Activated CD8-positive, alpha-beta memory T cell treated with anti-CD3 and anti-CD28 coated beads for 48 hours (primary cell): ENCODE results near the gene FRZB.
"Not testable (repeated sequence)": the region's sequence is repeated elsewhere in the genome, so short reads cannot be mapped to it uniquely, and the experiment has no call there.

Experiments used
- DNase-seq, 3 experiments: peaks; one replicate each; pipeline ENCODE4 v3.0.0-alpha.2; 2020; ENCODE audit warnings: low read depth in 2 of 3, low spot score in 2 of 3

Gene FRZB, protein sequence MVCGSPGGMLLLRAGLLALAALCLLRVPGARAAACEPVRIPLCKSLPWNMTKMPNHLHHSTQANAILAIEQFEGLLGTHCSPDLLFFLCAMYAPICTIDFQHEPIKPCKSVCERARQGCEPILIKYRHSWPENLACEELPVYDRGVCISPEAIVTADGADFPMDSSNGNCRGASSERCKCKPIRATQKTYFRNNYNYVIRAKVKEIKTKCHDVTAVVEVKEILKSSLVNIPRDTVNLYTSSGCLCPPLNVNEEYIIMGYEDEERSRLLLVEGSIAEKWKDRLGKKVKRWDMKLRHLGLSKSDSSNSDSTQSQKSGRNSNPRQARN

GRCh38 chr2:182866461-182867406, at the start of gene FRZB:
FRZB (minus strand) TSS chr2:182866637; CDS start chr2:182866552, 85 bp downstream.
- DNase-seq, result no peak

- DNase-seq, result no peak
Observed at GRCh38 chr2:182915369-182916326, 49.2 kb upstream of the FRZB start.

- DNase-seq, result no peak
Observed at GRCh38 chr2:182914852-182915251, 48.4 kb upstream of the FRZB start.

DNA sequence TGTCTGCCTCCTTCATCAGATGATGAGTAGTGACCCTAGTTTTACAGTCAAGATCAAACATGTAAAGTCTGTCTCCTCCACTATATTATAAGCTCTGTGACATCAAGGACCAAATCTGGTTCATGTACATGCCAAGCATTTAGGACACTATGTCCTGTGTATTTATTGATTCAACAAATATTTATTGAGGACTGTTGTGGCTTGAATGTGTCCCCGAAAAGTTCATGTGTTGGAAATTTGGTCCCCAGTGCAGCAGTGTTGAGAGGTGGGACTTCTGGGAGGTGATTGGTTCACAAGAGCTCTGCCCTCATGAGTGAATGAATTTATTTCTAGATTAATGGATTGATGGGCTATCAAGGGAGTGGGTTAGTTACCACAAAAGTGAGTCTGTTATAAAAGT, 46.6 kb upstream of the FRZB start:
- DNase-seq, result no peak

DNA sequence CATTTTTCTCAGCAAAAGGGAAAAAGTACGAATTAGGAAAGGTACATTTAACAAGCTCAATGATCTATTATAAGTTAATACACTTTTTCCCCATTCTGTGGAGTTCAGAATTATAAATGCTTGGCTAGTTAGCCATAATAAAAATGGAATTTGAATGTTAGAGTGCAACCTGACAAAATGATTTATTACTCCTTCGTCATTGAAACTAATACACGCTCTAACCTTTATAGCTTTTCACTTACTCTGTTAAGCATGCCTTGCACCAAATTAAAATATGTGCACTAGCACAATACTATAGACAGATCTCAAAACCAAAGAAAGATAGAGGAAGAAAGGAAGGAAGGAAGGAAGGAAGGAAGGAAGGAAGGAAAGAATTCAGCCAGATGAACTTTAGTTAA, 46.1 kb upstream of the FRZB start:
- no peak for DNase-seq

DNA sequence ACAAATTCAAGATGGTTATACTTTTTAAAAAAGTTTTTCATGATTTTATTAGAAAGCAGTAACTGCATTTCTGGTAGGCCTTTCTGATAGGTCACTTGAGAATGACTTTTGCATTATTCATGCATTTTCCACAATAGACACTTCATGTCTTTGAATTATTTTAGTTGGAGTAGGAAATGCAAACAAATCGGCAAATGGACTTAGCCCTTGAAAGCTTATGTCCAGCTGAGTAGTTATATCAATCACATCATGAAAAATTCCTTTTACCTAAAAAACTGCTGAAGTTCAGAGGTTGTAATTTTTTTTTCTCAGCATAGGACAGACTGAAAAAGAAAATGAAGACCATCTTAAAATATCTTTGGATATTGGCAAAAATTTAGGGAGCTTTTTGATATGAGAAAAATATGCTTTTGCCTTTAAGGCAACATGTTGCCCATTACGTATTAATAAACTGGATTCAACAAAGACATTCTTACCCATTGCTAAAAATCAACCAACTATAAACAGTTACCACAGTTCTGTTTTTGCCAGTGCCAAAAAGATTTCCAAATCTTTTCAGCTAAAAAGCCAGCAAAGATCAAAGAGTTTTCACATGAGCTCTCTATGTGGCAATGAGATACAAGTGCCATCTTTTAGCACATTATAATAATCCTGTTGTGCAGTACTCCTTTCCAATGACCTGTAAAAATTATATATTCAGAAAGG, 45.5 kb upstream of the FRZB start:
- DNase-seq, result no peak

DNA sequence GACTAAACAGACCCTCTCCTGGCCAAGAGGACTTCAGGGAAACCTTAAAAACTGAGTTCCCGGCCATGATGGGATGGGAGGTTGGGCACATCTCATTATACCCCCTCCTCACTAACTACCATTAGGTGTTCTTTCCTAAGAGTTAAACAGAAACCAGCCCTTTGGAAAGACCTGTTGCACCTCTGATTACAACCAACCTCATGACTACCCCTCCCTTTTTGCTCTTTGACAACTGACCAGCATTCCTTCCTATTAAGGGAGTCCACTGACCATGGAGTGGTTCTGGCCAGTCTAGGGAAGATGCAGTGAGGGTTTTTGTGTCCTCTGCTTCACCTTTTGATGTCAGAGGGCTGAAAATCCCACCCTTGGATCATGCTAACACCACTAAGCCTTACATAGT, 44.5 kb upstream of the FRZB start:
- no peak for DNase-seq

GRCh38 chr2:182907081-182907830, 40.8 kb upstream of the FRZB start:
- DNase-seq, result no peak

DNA sequence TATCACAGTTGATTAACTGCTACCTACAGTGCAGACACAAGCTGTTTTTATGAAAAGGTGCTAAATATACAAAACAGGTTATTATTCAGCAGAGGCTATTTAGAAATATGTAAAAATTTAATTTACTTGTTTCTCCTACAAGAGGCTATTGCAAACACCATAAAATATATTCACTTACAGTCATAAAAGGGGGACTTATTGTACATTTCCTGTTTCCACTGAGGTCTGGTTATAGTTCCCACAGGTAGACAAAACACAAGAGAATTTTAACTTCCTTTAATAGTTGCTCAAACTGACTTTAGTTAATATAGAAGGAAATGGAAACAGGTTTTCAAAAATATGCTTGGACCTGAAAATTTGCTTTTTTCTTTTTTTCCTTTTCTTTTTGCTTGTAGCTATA, 40.0 kb upstream of the FRZB start:
- DNase-seq, result no peak

- no peak for DNase-seq
Observed at GRCh38 chr2:182904844-182905243, 38.4 kb upstream of the FRZB start.

DNA sequence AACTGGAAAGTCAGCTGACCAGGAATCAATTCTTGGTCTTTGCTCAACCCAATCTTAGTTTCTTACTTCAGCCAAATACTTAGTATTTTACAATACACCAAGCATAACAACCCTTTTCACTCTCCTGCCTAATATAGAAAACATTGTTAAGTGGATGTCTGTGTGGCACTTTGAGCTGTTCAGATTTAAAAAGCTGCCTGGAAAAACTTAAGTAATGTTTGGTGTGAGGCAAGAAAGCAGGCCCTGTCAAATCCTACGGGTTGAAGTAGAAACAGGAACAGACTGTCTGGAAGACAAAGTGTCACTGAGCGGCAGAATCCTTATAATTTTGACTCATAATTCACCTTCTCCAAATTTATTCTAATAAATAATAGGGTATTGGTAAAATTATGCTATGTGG, 37.1 kb upstream of the FRZB start:
- no peak for DNase-seq

DNA sequence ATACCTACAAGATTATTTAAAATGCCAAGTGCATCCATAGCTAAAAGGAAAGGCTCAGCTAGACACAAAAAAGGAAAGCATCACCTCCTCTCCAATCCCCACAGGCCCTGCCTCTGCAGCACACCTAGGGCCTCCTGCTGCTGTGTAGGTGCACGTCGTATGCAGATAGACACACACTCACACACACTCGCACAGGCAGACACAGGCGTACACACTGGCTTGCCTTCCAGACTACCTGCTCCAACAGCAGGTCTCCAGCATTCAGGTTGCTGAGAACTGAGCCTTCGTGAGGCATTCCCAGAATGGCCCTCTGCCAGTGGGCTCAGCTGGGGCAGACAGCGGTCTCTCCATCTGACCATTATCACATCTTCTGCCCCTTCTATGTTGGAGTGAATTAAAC, 35.3 kb upstream of the FRZB start:
- no peak for DNase-seq

- no peak for DNase-seq
Observed at GRCh38 chr2:182898718-182899117, 32.3 kb upstream of the FRZB start.

DNA sequence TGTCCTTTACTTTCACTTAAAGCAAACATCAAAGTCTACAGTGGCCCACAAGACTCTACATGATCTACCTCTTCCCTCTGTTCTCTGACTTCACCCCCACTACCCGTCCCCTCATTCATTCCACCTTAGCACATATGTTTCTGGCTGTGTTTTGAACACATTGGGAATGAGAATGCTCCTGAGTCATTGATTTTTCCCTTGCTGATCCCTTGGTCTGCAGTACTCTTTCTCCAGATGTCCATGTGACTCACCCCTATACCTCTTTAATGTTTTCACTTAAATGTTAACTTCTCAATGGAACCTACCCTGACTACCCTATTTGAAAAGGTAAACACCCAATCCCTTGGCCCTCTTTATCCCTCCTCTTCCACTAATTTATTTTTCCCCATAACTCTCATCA, 30.7 kb upstream of the FRZB start:
- no peak for DNase-seq

DNA sequence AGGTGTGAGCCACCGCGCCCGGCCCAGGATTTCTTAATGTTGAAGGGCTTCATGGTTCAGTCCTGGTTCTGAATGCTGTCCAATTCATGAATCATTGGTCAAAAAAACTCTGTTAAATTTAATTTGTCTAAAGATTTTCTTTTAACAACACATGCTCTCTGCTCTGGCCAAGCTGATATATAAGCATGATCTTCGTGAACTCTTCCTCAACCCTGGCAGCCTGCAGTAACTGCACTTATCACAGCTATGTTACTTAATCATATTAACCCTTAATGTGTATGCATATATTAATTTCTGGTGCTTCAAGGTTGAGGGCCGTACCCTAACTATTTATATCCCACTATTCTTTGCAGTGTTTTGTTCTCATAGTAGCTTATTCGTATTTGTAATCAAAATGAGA, 29.4 kb upstream of the FRZB start:
- no peak for DNase-seq

- no peak for DNase-seq
Observed at GRCh38 chr2:182895169-182895568, 28.7 kb upstream of the FRZB start.

- DNase-seq, result no peak
Observed at GRCh38 chr2:182894174-182894573, 27.7 kb upstream of the FRZB start.

DNA sequence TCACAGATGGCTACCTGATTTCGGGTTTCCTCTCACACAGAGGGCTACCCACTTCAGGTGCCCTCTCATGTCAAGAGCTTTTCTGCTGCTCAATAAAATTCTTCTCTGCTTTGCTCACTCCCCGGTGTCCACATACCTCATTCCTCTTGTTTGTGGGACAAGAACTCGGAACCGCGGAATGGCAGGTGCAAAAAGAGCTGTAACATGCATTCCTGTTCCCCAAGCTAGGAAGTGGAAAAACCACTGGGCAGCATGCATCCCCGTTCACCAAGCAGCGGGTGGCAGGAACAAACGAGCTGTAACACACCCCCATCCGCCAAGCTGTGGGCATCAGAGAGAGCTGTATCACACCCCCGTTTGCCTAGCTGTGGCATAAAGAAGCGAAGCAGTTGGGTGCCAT, 27.2 kb upstream of the FRZB start:
- DNase-seq, result no peak

DNA sequence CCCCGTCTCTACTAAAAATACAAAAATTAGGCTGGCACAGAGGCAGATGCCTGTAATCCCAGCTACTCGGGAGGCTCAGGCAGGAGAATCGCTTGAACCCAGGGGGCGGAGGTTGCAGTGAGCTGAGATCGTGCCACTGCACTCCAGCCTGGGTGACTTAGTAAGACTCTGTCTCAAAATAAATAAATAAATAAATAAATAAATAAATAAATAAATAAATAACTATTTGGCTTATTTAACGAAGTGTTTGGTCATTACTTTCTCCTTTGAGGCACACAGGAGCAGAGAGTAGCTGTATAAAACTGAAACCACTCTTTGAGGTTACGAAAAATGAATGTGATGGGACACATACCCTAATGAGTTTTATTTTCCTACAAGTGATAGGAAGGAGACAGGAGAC, 26.6 kb upstream of the FRZB start:
- not testable (repeated sequence) for DNase-seq

DNA sequence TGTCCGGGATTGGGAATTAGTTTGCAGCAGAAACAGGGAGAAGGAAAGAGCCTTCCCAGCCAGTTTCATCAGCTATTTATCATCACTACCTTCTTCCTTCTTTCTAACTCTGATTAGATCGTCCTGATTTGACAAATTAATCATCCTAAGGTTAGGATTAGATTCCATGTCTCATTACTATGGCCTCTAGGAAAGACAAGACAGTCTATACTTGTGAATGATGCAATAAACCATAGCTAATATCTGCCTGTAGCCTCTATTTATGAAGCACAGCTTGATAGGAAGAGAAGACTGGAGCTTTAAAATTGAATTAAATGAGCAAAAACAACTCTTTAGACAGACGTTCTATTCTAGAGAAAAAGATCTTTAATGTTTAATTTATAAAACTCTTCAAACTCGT, 25.2 kb upstream of the FRZB start:
- DNase-seq, result no peak
